GM10847 (cell line): Measurements from ENCODE around the gene VRK3.

Source experiments
- POLR2A ChIP-seq: IDR thresholded peaks from 2 replicates; pipeline ENCODE4 v1.6.1; 2011; ENCODE audit not compliant: insufficient read length; ENCODE audit errors: extremely low read depth

VRK3 gene

GRCh38 chr19:50042363-50043024 is 17.3 kb upstream of the VRK3 start:
- TF ChIP-seq POLR2A: no peak

- TF ChIP-seq POLR2A: no peak
Observed at GRCh38 chr19:50040967-50041366, 15.8 kb upstream of the VRK3 start.

- TF ChIP-seq POLR2A: no peak
Observed at GRCh38 chr19:50039968-50040367, 14.8 kb upstream of the VRK3 start.

GRCh38 chr19:50036908-50037307 is 11.7 kb upstream of the VRK3 start:
- no peak for TF ChIP-seq POLR2A

- TF ChIP-seq POLR2A: no peak
Observed at GRCh38 chr19:50030937-50031336, 5.8 kb upstream of the VRK3 start.

GRCh38 chr19:50030225-50030624 is 5.1 kb upstream of the VRK3 start:
- TF ChIP-seq POLR2A: no peak

- TF ChIP-seq POLR2A: no peak
Observed at GRCh38 chr19:50026550-50026906, 1.4 kb upstream of the VRK3 start.

GRCh38 chr19:50025794-50026549 is 800 bp upstream of the VRK3 start, which contains the start of gene ZNF473:
Gene ZNF473, plus strand, starts transcription at chr19:50026005. Its CDS starts 5,078 bp downstream, at chr19:50031083.
- TF ChIP-seq POLR2A: peak; percentile 78

GRCh38 chr19:50024719-50025021 is 502 bp downstream of the VRK3 start:
- no peak for TF ChIP-seq POLR2A

GRCh38 chr19:50022823-50023222 is 2.3 kb downstream of the VRK3 start:
- TF ChIP-seq POLR2A: no peak

GRCh38 chr19:50020481-50020880 is 4.7 kb downstream of the VRK3 start:
- TF ChIP-seq POLR2A: no peak

GRCh38 chr19:50016225-50016807 is 8.9 kb downstream of the VRK3 start:
- no peak for TF ChIP-seq POLR2A

GRCh38 chr19:50008532-50008931 is 16.6 kb downstream of the VRK3 start:
- TF ChIP-seq POLR2A: no peak

- no peak for TF ChIP-seq POLR2A
Observed at GRCh38 chr19:50007947-50008346, 17.2 kb downstream of the VRK3 start.

GRCh38 chr19:50007170-50007569 is 18.0 kb downstream of the VRK3 start:
- TF ChIP-seq POLR2A: no peak

GRCh38 chr19:50005428-50005827 is 19.7 kb downstream of the VRK3 start:
- TF ChIP-seq POLR2A: no peak
